Measurements from ENCODE around the gene NFIA.

GRCh38 chr1:61273167-61273705 lies 190.9 kb downstream of the NFIA start:
- TF ChIP-seq EZH2 (IDR thresholded peaks at IDR 0.05) (no peak), POLR2AphosphoS5 (IDR thresholded peaks at IDR 0.05; ENCODE audit: borderline replicate concordance, low read depth, low read length) (no peak), FOXP2 (optimal IDR thresholded peaks at IDR 0.05; ENCODE audit: control extremely low read depth, extremely low read length, insufficient read depth) (no peak)
